OCI-M1 (cell line): ENCODE results near the gene CACNA1I.
A peak's percentile ranks its signal among the peaks of the same experiment; 100 is the strongest.
"Not testable (repeated sequence)": the region's sequence is repeated elsewhere in the genome, so short reads cannot be mapped to it uniquely, and the experiment has no call there.

Experiments used
- DNase-seq: peaks from one replicate; lab custom pipeline; 2025; lab: John Stamatoyannopoulos, UW

The CACNA1I gene

GRCh38 chr22:39721206-39722031 is 150.9 kb downstream of the CACNA1I start:
- DNase-seq: no peak

- no peak for DNase-seq
These were observed 151.4 kb downstream of the CACNA1I start for GRCh38 chr22:39722032-39722325.

- no peak for DNase-seq
These were observed 151.9 kb downstream of the CACNA1I start for GRCh38 chr22:39722501-39722900.

GRCh38 chr22:39723463-39723862 is 152.9 kb downstream of the CACNA1I start:
- DNase-seq: no peak

- DNase-seq: peak; percentile 91
These were observed 153.4 kb downstream of the CACNA1I start for GRCh38 chr22:39723899-39724351.

GRCh38 chr22:39724390-39724789 is 153.8 kb downstream of the CACNA1I start:
- DNase-seq: peak; percentile 27

- DNase-seq: no peak
These were observed 154.3 kb downstream of the CACNA1I start for GRCh38 chr22:39724857-39725256.

- no peak for DNase-seq
These were observed 154.9 kb downstream of the CACNA1I start for GRCh38 chr22:39725351-39726035.

GRCh38 chr22:39727541-39727940 is 157.0 kb downstream of the CACNA1I start:
- DNase-seq: no peak

GRCh38 chr22:39728236-39728860 is 157.8 kb downstream of the CACNA1I start:
- no peak for DNase-seq

GRCh38 chr22:39729141-39729934 is 158.8 kb downstream of the CACNA1I start:
- no peak for DNase-seq

GRCh38 chr22:39731481-39731880 is 160.9 kb downstream of the CACNA1I start:
- no peak for DNase-seq

- no peak for DNase-seq
These were observed 161.5 kb downstream of the CACNA1I start for GRCh38 chr22:39731881-39732555.

GRCh38 chr22:39732625-39733024 is 162.1 kb downstream of the CACNA1I start:
- DNase-seq: no peak

- no peak for DNase-seq
These were observed 162.6 kb downstream of the CACNA1I start for GRCh38 chr22:39733191-39733590.

- DNase-seq: not testable (repeated sequence)
These were observed 163.5 kb downstream of the CACNA1I start for GRCh38 chr22:39734046-39734445.

GRCh38 chr22:39734866-39735265 is 164.3 kb downstream of the CACNA1I start:
- no peak for DNase-seq

GRCh38 chr22:39735776-39736175 is 165.2 kb downstream of the CACNA1I start:
- no peak for DNase-seq

- DNase-seq: no peak
These were observed 168.2 kb downstream of the CACNA1I start for GRCh38 chr22:39738746-39739145.
